Neural progenitor cell (in vitro differentiated cells): ENCODE data around the gene TREM1. TPM values are rescaled to one million over a fixed set of nuclear protein-coding genes. Genes with fewer than 3 reads are reported as not detected.

Source experiments
- DNase-seq: peaks from one replicate; pipeline ENCODE4 v3.0.0-alpha.2; 2016; ENCODE audit warnings: low spot score
- H2AFZ ChIP-seq: fragments of 200-600 bp; sonication (generic); replicated peaks from 2 replicates; pipeline ENCODE4 v1.6.1; 2016; ENCODE audit warnings: antibody characterized with exemption
- H3F3A ChIP-seq: fragments of 200-600 bp; sonication (generic); 2 replicates; pipeline ENCODE4 v1.6.1; 2016; ENCODE audit warnings: antibody characterized with exemption, low read depth
- H3K27ac ChIP-seq: fragments of 200-600 bp; sonication (generic); 2 replicates; pipeline ENCODE4 v1.5.1; 2016; ENCODE audit warnings: mild to moderate bottlenecking
- H3K27me3 ChIP-seq: fragments of 200-600 bp; sonication (generic); 2 replicates; pipeline ENCODE4 v1.6.1; 2016; ENCODE audit warnings: mild to moderate bottlenecking, moderate library complexity
- H3K36me3 ChIP-seq: fragments of 200-600 bp; sonication (generic); 2 replicates; pipeline ENCODE4 v1.5.1; 2016
- H3K4me1 ChIP-seq: fragments of 200-600 bp; sonication (generic); 2 replicates; pipeline ENCODE4 v1.6.1; 2016; ENCODE audit warnings: mixed run types
- H3K4me2 ChIP-seq: fragments of 200-600 bp; sonication (generic); 2 replicates; pipeline ENCODE4 v1.6.1; 2016
- H3K4me3 ChIP-seq: fragments of 200-600 bp; sonication (generic); 2 replicates; pipeline ENCODE4 v1.5.1; 2016
- H3K79me2 ChIP-seq: fragments of 200-600 bp; sonication (generic); 2 replicates; pipeline ENCODE4 v1.6.1; 2016; ENCODE audit warnings: low read depth
- H3K9ac ChIP-seq: fragments of 200-600 bp; sonication (generic); 2 replicates; pipeline ENCODE4 v1.6.1; 2016
- H3K9me3 ChIP-seq: fragments of 200-600 bp; sonication (generic); 2 replicates; pipeline ENCODE4 v1.5.1; 2016; ENCODE audit warnings: low read depth
- H4K20me1 ChIP-seq: fragments of 200-600 bp; sonication (generic); 2 replicates; pipeline ENCODE4 v1.6.1; 2016; ENCODE audit warnings: low read depth
- H3K27ac Mint-ChIP-seq: 3 replicates; pipeline ENCODE4 v1.8.0; 2021; ENCODE audit warnings: mixed read lengths
- H3K27me3 Mint-ChIP-seq: 2 replicates; pipeline ENCODE4 v1.8.0; 2022; ENCODE audit warnings: low read depth, mild to moderate bottlenecking, inconsistent platforms, moderate library complexity, mixed read lengths; ENCODE audit not compliant: insufficient read depth
- H3K36me3 Mint-ChIP-seq: 3 replicates; pipeline ENCODE4 v1.8.0; 2021; ENCODE audit warnings: mixed read lengths
- H3K4me1 Mint-ChIP-seq: 3 replicates; pipeline ENCODE4 v1.8.0; 2021; ENCODE audit warnings: mixed read lengths
- H3K4me3 Mint-ChIP-seq: 3 replicates; pipeline ENCODE4 v1.8.0; 2021; ENCODE audit warnings: mild to moderate bottlenecking, moderate library complexity, mixed read lengths
- H3K9me3 Mint-ChIP-seq: 3 replicates; pipeline ENCODE4 v1.8.0; 2020; ENCODE audit warnings: mixed read lengths
- CTCF ChIP-seq: fragments of 200-600 bp; sonication (generic); IDR thresholded peaks from 2 replicates; pipeline ENCODE4 v1.5.1; 2017; ENCODE audit warnings: antibody characterized with exemption, mild to moderate bottlenecking
- EZH2 ChIP-seq: fragments of 200-600 bp; sonication (generic); IDR thresholded peaks from 2 replicates; pipeline ENCODE4 v1.6.1; 2017; ENCODE audit warnings: antibody characterized with exemption, mild to moderate bottlenecking, moderate library complexity
- EZH2phosphoT487 ChIP-seq: fragments of 200-600 bp; sonication (generic); IDR thresholded peaks from 2 replicates; pipeline ENCODE4 v1.6.1; 2017; ENCODE audit warnings: antibody characterized with exemption
- small RNA-seq: library from RNA; depleted of rRNA; stranded (forward); fragments of <200 nt; gene quantifications from one replicate; pipeline ENCODE3, GENCODE V24; 2015
- total RNA-seq: library from RNA; depleted of rRNA; stranded (reverse); fragments of >200 nt; gene quantifications from 2 replicates; pipeline ENCODE4 v1.2.3, GENCODE V29; 2015; ENCODE audit warnings: low replicate concordance

The TREM1 gene
- total RNA-seq, 1 donor from 2014 or later = not detected

- Histone ChIP-seq H3K36me3 (no peaks in the 10 kb centered on the region), H3K4me3 (no peak overlapping the region), H3K79me2 (no peaks in the 10 kb centered on the region), H3K9ac (no peak overlapping the region), H3K4me1 (no peaks in the 10 kb centered on the region), H3K27ac (no peak overlapping the region), H2AFZ (no peak overlapping the region), H3K9me3 (peaks cover 5% of the 10 kb centered on the region), H3K4me2 (no peak overlapping the region), H3F3A (no peaks in the 10 kb centered on the region), H4K20me1 (no peaks in the 10 kb centered on the region), H3K27me3 (no peaks in the 10 kb centered on the region)
- H3K27me3 Mint-ChIP-seq = peaks cover 9% of the 10 kb centered on the region
- H3K36me3 Mint-ChIP-seq = no peaks in the 10 kb centered on the region
- no peaks in the 10 kb centered on the region for H3K4me1 Mint-ChIP-seq
- DNase-seq = no peak
- TF ChIP-seq CTCF (no peak), EZH2 (no peak), EZH2phosphoT487 (no peak)
- H3K4me3 Mint-ChIP-seq = no peak overlapping the region
- no peak overlapping the region for H3K27ac Mint-ChIP-seq
- H3K9me3 Mint-ChIP-seq = peaks cover 11% of the 10 kb centered on the region
Measured at GRCh38 chr6:41224800-41225199, 61.7 kb downstream of the TREM1 start.

Small RNAs within 50 kb of the gene (small RNA-seq; reads per million reads assigned to genes)
- gene AL391903.2 = not detected
- gene AL391903.3 = not detected
- gene RNA5SP207 = 0.14 reads per million
- not detected for gene RNU6-643P

Other genes with a start within 250 kb of the TREM1 start
- gene UNC5CL, start 247.5 kb downstream of the TREM1 start, total RNA-seq = 2.2 and 5.0 TPM in 2 replicates
- gene TSPO2, start 244.2 kb downstream of the TREM1 start, total RNA-seq = not detected in 2 replicates
- gene APOBEC2, start 233.5 kb downstream of the TREM1 start, total RNA-seq = 0.46 TPM in 1 of 2 replicates, not detected in the other
- 41.9 and 67.9 TPM in 2 replicates for gene OARD1, start 214.3 kb downstream of the TREM1 start, total RNA-seq
- gene NFYA, start 213.7 kb downstream of the TREM1 start, total RNA-seq = 34.8 and 47.9 TPM in 2 replicates
- gene TREML1, start 132.3 kb downstream of the TREM1 start, total RNA-seq = not detected in 2 replicates
- gene TREM2, start 123.6 kb downstream of the TREM1 start, total RNA-seq = not detected in 2 replicates
- not detected in 2 replicates for gene TREML2, start 85.5 kb downstream of the TREM1 start, total RNA-seq
- not detected in 2 replicates for gene TREML4, start 58.3 kb downstream of the TREM1 start, total RNA-seq
- not detected in 2 replicates for gene NCR2, start 48.9 kb upstream of the TREM1 start, total RNA-seq